Spleen (tissue), 11 donors: Measurements from ENCODE around the gene ZNF175. TPM values are rescaled to one million over a fixed set of nuclear protein-coding genes. Genes with fewer than 3 reads are reported as not detected.
A peak's percentile ranks its signal among the peaks of the same experiment; 100 is the strongest.

Experiments
- DNase-seq: peaks from one replicate; pipeline ENCODE4 v3.0.0-alpha.2; 2020
- H3K27ac ChIP-seq, 8 donors: fragments of 200-600 bp; sonication (generic) in 7 of 8; 1 replicate in 4 of 8; 2 replicates in 4 of 8; pipeline versions ENCODE4 v1.5.0 to v1.8.0; 2016 to 2021; ENCODE audit warnings: inconsistent platforms in 4 of 8, mild to moderate bottlenecking in 4 of 8, moderate library complexity in 1 of 8
- H3K27me3 ChIP-seq, 7 donors: fragments of 200-600 bp; sonication (generic) in 6 of 7; replicated peaks in 1 of 7; 1 replicate in 4 of 7; 2 replicates in 3 of 7; pipeline versions ENCODE4 v1.5.0 to v1.8.0; 2016 to 2021; ENCODE audit warnings: inconsistent platforms in 3 of 7, mild to moderate bottlenecking in 1 of 7
- H3K36me3 ChIP-seq, 6 donors: fragments of 200-600 bp; sonication (generic) in 5 of 6; 1 replicate in 4 of 6; 2 replicates in 2 of 6; pipeline versions ENCODE4 v1.5.0 to v1.8.0; 2016 to 2021; ENCODE audit warnings: inconsistent platforms in 2 of 6
- H3K4me1 ChIP-seq, 6 donors: fragments of 200-600 bp; sonication (generic) in 5 of 6; 1 replicate in 3 of 6; 2 replicates in 3 of 6; pipeline versions ENCODE4 v1.5.0 to v1.8.0; 2016 to 2021; ENCODE audit warnings: inconsistent platforms in 3 of 6
- H3K4me3 ChIP-seq, 8 donors: fragments of 200-600 bp; sonication (generic) in 7 of 8; 1 replicate in 4 of 8; 2 replicates in 4 of 8; pipeline versions ENCODE4 v1.5.0 to v1.8.0; 2016 to 2021; ENCODE audit warnings: inconsistent platforms in 4 of 8, mild to moderate bottlenecking in 4 of 8, moderate library complexity in 2 of 8
- H3K9me3 ChIP-seq, 8 donors: fragments of 200-600 bp; sonication (generic) in 7 of 8; 1 replicate in 4 of 8; 2 replicates in 4 of 8; pipeline versions ENCODE4 v1.5.0 to v1.8.0; 2016 to 2021; ENCODE audit warnings: inconsistent platforms in 4 of 8
- POLR2A ChIP-seq, 3 donors: fragments of 450-650 bp; IDR thresholded peaks; one replicate each; pipeline ENCODE4 v1.5.1; 2017; ENCODE audit warnings: antibody characterized with exemption in 3 of 3, mild to moderate bottlenecking in 1 of 3
- POLR2AphosphoS5 ChIP-seq, 3 donors: sonication (generic); formaldehyde crosslinking; IDR thresholded peaks; one replicate each; pipeline ENCODE4 v1.5.1; 2017; ENCODE audit warnings: antibody characterized with exemption in 3 of 3
- WGBS, 5 donors: extraction: QIAGEN DNeasy Blood & Tissue Kit in 3 of 5; methylation state at CpG; one replicate each; pipeline versions ENCODE4 v1.1.5 to v1.1.7; 2013 to 2018; 5-methylcytosine and 5-hydroxymethylcytosine counted together
- intact Hi-C: fragments of 100-400 bp; cut with DNase I; formaldehyde crosslinking; loops from one replicate; pipeline ENCODE4 v1.15.0; 2023; ENCODE audit warnings: low total_unique reads
- polyA plus RNA-seq, 3 donors: library from polyadenylated mRNA; stranded (reverse); fragments of 200-250 nt; gene quantifications; one replicate each; pipeline ENCODE4 v1.2.1, GENCODE V29; 2013
- total RNA-seq, 7 donors: library from RNA; depleted of rRNA in 3 of 7; stranded (reverse); fragments of >200 nt in 3 of 7; fragmentation: NEBNext Ultra II Directional in 4 of 7; extraction: Animal tissue kit (Norgen Biotek cat#: 25700) in 4 of 7; gene quantifications; one replicate each; pipeline versions ENCODE4 v1.1.0 to v1.2.1, GENCODE V29; 2016 to 2021
- TF ChIP-seq, protein P1 (sequence below), 11 experiments: fragments of 200-600 bp in 7 of 11; fragments of 450-650 bp in 4 of 11; sonication (generic) in 4 of 11; IDR thresholded peaks in 8 of 11; conservative IDR thresholded peaks in 3 of 11; 1 replicate in 7 of 11; 2 replicates in 4 of 11; pipeline versions ENCODE4 v1.4.0 to v1.8.0; 2016 to 2021; ENCODE audit warnings: antibody characterized with exemption in 11 of 11, inconsistent platforms in 4 of 11, mild to moderate bottlenecking in 1 of 11
- donor health status: healthy with polysubstance abuse.
- donor health status: DM: no; HTN: no; CAD: no; lungs with moderate emphysema.
- donor health status: DM: no; HTN: no; CAD: no.
- donor health status: Bipolar disorder and iron deficiency.
- donor health status: healthy.
- donor health status: DM: no; HTN: no; CAD: no.
- donor health status: DM: yes; HTN: yes; CAD: no.

ZNF175 gene
- total and polyA plus RNA-seq, 10 donors: 1.8 to 24.4 (median 12.3) TPM

- no peak for DNase-seq
- Histone ChIP-seq H3K4me3 (no peak overlapping the region), H3K27ac (peak overlapping the region in 1 of 8 donors; percentile 21), H3K9me3 (peaks cover 0 to 7% (median 0%) of the 10 kb centered on the region in 8 donors), H3K4me1 (peaks cover 0 to 91% (median 18%) of the 10 kb centered on the region in 6 donors), H3K36me3 (peaks cover 0 to 65% (median 4%) of the 10 kb centered on the region in 6 donors), H3K27me3 (peaks cover 0 to 4% (median 0%) of the 10 kb centered on the region in 7 donors)
- WGBS, 5 donors: 76 to 90% (median 84%) methylated on average over 4 of the region's 4 CpGs
- no peak for TF ChIP-seq POLR2AphosphoS5 (IDR thresholded peaks at IDR 0.05)
- TF ChIP-seq, protein P1, sequence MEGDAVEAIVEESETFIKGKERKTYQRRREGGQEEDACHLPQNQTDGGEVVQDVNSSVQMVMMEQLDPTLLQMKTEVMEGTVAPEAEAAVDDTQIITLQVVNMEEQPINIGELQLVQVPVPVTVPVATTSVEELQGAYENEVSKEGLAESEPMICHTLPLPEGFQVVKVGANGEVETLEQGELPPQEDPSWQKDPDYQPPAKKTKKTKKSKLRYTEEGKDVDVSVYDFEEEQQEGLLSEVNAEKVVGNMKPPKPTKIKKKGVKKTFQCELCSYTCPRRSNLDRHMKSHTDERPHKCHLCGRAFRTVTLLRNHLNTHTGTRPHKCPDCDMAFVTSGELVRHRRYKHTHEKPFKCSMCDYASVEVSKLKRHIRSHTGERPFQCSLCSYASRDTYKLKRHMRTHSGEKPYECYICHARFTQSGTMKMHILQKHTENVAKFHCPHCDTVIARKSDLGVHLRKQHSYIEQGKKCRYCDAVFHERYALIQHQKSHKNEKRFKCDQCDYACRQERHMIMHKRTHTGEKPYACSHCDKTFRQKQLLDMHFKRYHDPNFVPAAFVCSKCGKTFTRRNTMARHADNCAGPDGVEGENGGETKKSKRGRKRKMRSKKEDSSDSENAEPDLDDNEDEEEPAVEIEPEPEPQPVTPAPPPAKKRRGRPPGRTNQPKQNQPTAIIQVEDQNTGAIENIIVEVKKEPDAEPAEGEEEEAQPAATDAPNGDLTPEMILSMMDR (IDR thresholded peaks at IDR 0.05 in 8 of 11, conservative IDR thresholded peaks at IDR 0.05 in 3 of 11): no peak
- TF ChIP-seq POLR2A (IDR thresholded peaks at IDR 0.05): no peak
- intact Hi-C loops: no loop called here
Observed at GRCh38 chr19:51639916-51640315, 68.8 kb downstream of the ZNF175 start.

DNA sequence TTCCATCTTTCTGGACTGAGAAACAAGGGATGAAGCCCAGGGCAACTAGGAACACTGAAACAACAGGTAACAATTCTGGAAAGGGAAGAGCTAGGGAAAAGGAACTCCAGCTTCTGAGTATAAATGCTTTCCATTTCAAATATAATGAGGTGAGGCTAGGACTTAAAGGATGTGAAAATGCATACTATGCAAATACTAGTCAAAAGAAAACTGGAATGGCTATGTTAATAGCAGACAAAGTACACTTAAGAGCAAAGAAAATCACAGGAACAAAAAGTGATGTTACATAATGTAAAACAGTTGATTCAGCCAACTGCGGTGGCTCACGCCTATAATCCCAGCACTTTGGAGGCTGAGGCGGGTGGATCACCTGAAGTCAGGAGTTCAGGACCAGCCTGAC lies 69.3 kb downstream of the ZNF175 start:
- Histone ChIP-seq H3K9me3 (peaks cover 0 to 7% (median 0%) of the 10 kb centered on the region in 8 donors), H3K27ac (peak overlapping the region in 1 of 8 donors; percentile 21), H3K4me3 (no peak overlapping the region), H3K27me3 (peaks cover 0 to 4% (median 0%) of the 10 kb centered on the region in 7 donors), H3K36me3 (peaks cover 0 to 67% (median 4%) of the 10 kb centered on the region in 6 donors), H3K4me1 (peaks cover 0 to 90% (median 16%) of the 10 kb centered on the region in 6 donors)
- DNase-seq: no peak
- TF ChIP-seq POLR2AphosphoS5 (IDR thresholded peaks at IDR 0.05) (no peak), POLR2A (IDR thresholded peaks at IDR 0.05) (no peak)
- TF ChIP-seq, protein P1 (IDR thresholded peaks at IDR 0.05 in 8 of 11, conservative IDR thresholded peaks at IDR 0.05 in 3 of 11): no peak
- 71 to 90% (median 86%) methylated on average over 3 of the region's 3 CpGs for WGBS, 5 donors
- intact Hi-C loops: no loop called here

DNA sequence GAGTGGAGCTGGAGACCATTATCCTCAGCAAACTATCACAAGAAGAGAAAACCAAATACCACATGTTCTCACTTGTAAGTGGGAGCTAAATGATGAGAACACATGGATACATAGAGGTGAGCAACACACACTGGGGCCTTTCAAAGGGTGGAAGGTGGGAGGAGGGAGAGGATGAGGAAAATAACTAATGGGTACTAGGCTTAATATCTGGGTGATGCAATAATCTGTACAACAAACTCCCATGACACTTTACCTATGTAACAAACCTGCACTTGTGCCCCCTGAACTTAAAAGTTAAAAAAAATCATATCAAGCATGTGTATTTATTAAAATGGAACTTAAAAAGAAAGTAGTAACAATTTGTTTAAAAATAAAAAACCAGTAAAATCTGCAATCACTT lies 70.6 kb downstream of the ZNF175 start:
- peak overlapping the region in 1 of 8 donors; percentile 0 for H3K4me3 ChIP-seq
- DNase-seq: no peak
- intact Hi-C loops: no loop called here
- H3K27ac ChIP-seq: peak overlapping the region in 1 of 8 donors; percentile 5
- H3K27me3 ChIP-seq: peaks cover 0 to 4% (median 0%) of the 10 kb centered on the region in 7 donors
- H3K9me3 ChIP-seq: peaks cover 0 to 6% (median 0%) of the 10 kb centered on the region in 8 donors
- TF ChIP-seq POLR2A (IDR thresholded peaks at IDR 0.05): no peak
- TF ChIP-seq, protein P1 (IDR thresholded peaks at IDR 0.05 in 8 of 11, conservative IDR thresholded peaks at IDR 0.05 in 3 of 11): no peak
- TF ChIP-seq POLR2AphosphoS5 (IDR thresholded peaks at IDR 0.05): no peak
- H3K4me1 ChIP-seq: peaks cover 0 to 79% (median 16%) of the 10 kb centered on the region in 6 donors
- H3K36me3 ChIP-seq: peaks cover 0 to 68% (median 4%) of the 10 kb centered on the region in 6 donors

Other genes with a start within 250 kb of the ZNF175 start
- 1 to 10 TPM; 1.1 to 2.6 (median 1.6) TPM for gene VSIG10L, start 229.1 kb upstream of the ZNF175 start, total RNA-seq
- gene VSIG10L, start 229.1 kb upstream of the ZNF175 start, polyA plus RNA-seq: 1 to 10 TPM; 1.2 to 2.3 (median 1.7) TPM
- 10 to 100 TPM; 41.4 to 78.0 (median 54.1) TPM for gene ETFB, start 204.9 kb upstream of the ZNF175 start, total RNA-seq
- gene ETFB, start 204.9 kb upstream of the ZNF175 start, polyA plus RNA-seq: 100 to 1,000 TPM in 1 of 3 donors, 10 to 100 TPM in 2; 81.6 to 133 (median 93.5) TPM
- gene CLDND2, start 202.3 kb upstream of the ZNF175 start, total RNA-seq: 1 to 10 TPM in 5 of 7 donors, not detected in 2; 2.1 to 4.9 (median 2.5) TPM
- gene CLDND2, start 202.3 kb upstream of the ZNF175 start, polyA plus RNA-seq: 1 to 10 TPM in 1 of 3 donors, under 1 TPM in 2; 0.36 to 3.4 (median 0.77) TPM
- 100 to 1,000 TPM in 3 of 7 donors, 10 to 100 TPM in 4; 54.5 to 144 (median 94.1) TPM for gene NKG7, start 198.6 kb upstream of the ZNF175 start, total RNA-seq
- gene NKG7, start 198.6 kb upstream of the ZNF175 start, polyA plus RNA-seq: 10 to 100 TPM; 30.8 to 43.7 (median 37.8) TPM
- gene LIM2, start 183.3 kb upstream of the ZNF175 start, total RNA-seq: not detected
- gene LIM2, start 183.3 kb upstream of the ZNF175 start, polyA plus RNA-seq: not detected
- gene C19orf84, start 180.7 kb upstream of the ZNF175 start, total RNA-seq: 1 to 10 TPM in 1 of 7 donors, under 1 TPM in 2, not detected in 4; 0.20 to 2.4 (median 0.28) TPM
- under 1 TPM; 0.13 to 0.23 (median 0.19) TPM for gene C19orf84, start 180.7 kb upstream of the ZNF175 start, polyA plus RNA-seq
- gene SIGLEC10, start 153.6 kb upstream of the ZNF175 start, total RNA-seq: 100 to 1,000 TPM in 4 of 7 donors, 10 to 100 TPM in 3; 68.9 to 155 (median 102) TPM
- 10 to 100 TPM; 38.0 to 47.3 (median 41.2) TPM for gene SIGLEC10, start 153.6 kb upstream of the ZNF175 start, polyA plus RNA-seq
- gene SIGLEC8, start 112.8 kb upstream of the ZNF175 start, total RNA-seq: 10 to 100 TPM in 4 of 7 donors, 1 to 10 TPM in 3; 2.2 to 39.3 (median 10.1) TPM
- gene SIGLEC8, start 112.8 kb upstream of the ZNF175 start, polyA plus RNA-seq: 1 to 10 TPM; 1.1 to 5.1 (median 3.5) TPM
- gene CEACAM18, start 92.7 kb upstream of the ZNF175 start, total RNA-seq: not detected
- not detected for gene CEACAM18, start 92.7 kb upstream of the ZNF175 start, polyA plus RNA-seq
- gene SIGLEC12, start 69.5 kb upstream of the ZNF175 start, total RNA-seq: 10 to 100 TPM in 3 of 7 donors, 1 to 10 TPM in 4; 4.0 to 65.1 (median 7.0) TPM
- gene SIGLEC12, start 69.5 kb upstream of the ZNF175 start, polyA plus RNA-seq: 1 to 10 TPM; 2.0 to 5.3 (median 2.4) TPM
- 1 to 10 TPM in 6 of 7 donors, under 1 TPM in 1; 0.91 to 5.8 (median 3.6) TPM for gene SIGLEC6, start 39.6 kb upstream of the ZNF175 start, total RNA-seq
- 1 to 10 TPM in 1 of 3 donors, under 1 TPM in 2; 0.27 to 1.6 (median 0.30) TPM for gene SIGLEC6, start 39.6 kb upstream of the ZNF175 start, polyA plus RNA-seq
- 10 to 100 TPM in 1 of 7 donors, 1 to 10 TPM in 4, not detected in 2; 5.9 to 12.9 (median 9.8) TPM for gene SIGLEC5, start 59.1 kb downstream of the ZNF175 start, total RNA-seq
- not detected for gene SIGLEC5, start 59.1 kb downstream of the ZNF175 start, polyA plus RNA-seq
- 100 to 1,000 TPM in 1 of 7 donors, 10 to 100 TPM in 4, not detected in 2; 40.1 to 101 (median 84.4) TPM for gene SIGLEC14, start 75.5 kb downstream of the ZNF175 start, total RNA-seq
- 10 to 100 TPM; 13.3 to 20.8 (median 15.9) TPM for gene SIGLEC14, start 75.5 kb downstream of the ZNF175 start, polyA plus RNA-seq
- gene SPACA6, start 122.0 kb downstream of the ZNF175 start, total RNA-seq: 10 to 100 TPM; 16.4 to 29.3 (median 20.1) TPM
- 10 to 100 TPM in 2 of 3 donors, 1 to 10 TPM in 1; 9.6 to 44.2 (median 20.2) TPM for gene SPACA6, start 122.0 kb downstream of the ZNF175 start, polyA plus RNA-seq
- under 1 TPM in 2 of 7 donors, not detected in 5; 0.22 to 0.54 TPM for gene HAS1, start 152.7 kb downstream of the ZNF175 start, total RNA-seq
- gene HAS1, start 152.7 kb downstream of the ZNF175 start, polyA plus RNA-seq: under 1 TPM in 2 of 3 donors, not detected in 1; 0.11 to 0.58 TPM
- 100 to 1,000 TPM; 103 to 344 (median 144) TPM for gene FPR1, start 180.6 kb downstream of the ZNF175 start, total RNA-seq
- 10 to 100 TPM in 2 of 3 donors, 1 to 10 TPM in 1; 7.2 to 24.1 (median 12.2) TPM for gene FPR1, start 180.6 kb downstream of the ZNF175 start, polyA plus RNA-seq
- gene FPR2, start 189.9 kb downstream of the ZNF175 start, total RNA-seq: 10 to 100 TPM; 18.6 to 88.0 (median 37.1) TPM
- gene FPR2, start 189.9 kb downstream of the ZNF175 start, polyA plus RNA-seq: 1 to 10 TPM; 1.5 to 3.8 (median 2.0) TPM
- 10 to 100 TPM in 5 of 7 donors, 1 to 10 TPM in 2; 3.4 to 19.7 (median 13.5) TPM for gene FPR3, start 223.9 kb downstream of the ZNF175 start, total RNA-seq
- 1 to 10 TPM; 3.9 to 5.4 (median 3.9) TPM for gene FPR3, start 223.9 kb downstream of the ZNF175 start, polyA plus RNA-seq